Kidney capillary endothelial cell (primary cell): ENCODE measurements around the gene PLIN4.

Experiments
- DNase-seq: peaks from one replicate; pipeline ENCODE4 v3.0.0-alpha.2; 2018; ENCODE audit warnings: low spot score

PLIN4 gene

GRCh38 chr19:4488496-4488895 is 29.8 kb downstream of the PLIN4 start:
- no peak for DNase-seq

- no peak for DNase-seq
Measured at GRCh38 chr19:4487572-4487971, 30.7 kb downstream of the PLIN4 start.

GRCh38 chr19:4483385-4483784 is 34.9 kb downstream of the PLIN4 start:
- no peak for DNase-seq

GRCh38 chr19:4482721-4483364 is 35.4 kb downstream of the PLIN4 start:
- no peak for DNase-seq

GRCh38 chr19:4477034-4477801 is 41.1 kb downstream of the PLIN4 start:
- DNase-seq: no peak

- DNase-seq: peak; percentile 52
Measured at GRCh38 chr19:4474514-4475022, 43.7 kb downstream of the PLIN4 start.

GRCh38 chr19:4473763-4474513 is 44.3 kb downstream of the PLIN4 start:
- DNase-seq: no peak

- DNase-seq: no peak
Measured at GRCh38 chr19:4473011-4473762, 45.1 kb downstream of the PLIN4 start.

- DNase-seq: no peak
Measured at GRCh38 chr19:4472174-4472974, 45.9 kb downstream of the PLIN4 start, which contains the start of gene HDGFL2. TSS of gene HDGFL2 (plus strand) at chr19:4472297. CDS start at chr19:4472351, 54 bp downstream.

GRCh38 chr19:4471403-4472173 is 46.7 kb downstream of the PLIN4 start:
- DNase-seq: peak; percentile 100

- DNase-seq: no peak
Measured at GRCh38 chr19:4467835-4468234, 50.5 kb downstream of the PLIN4 start.

GRCh38 chr19:4464815-4465581 is 53.3 kb downstream of the PLIN4 start:
- DNase-seq: no peak

- DNase-seq: peak; percentile 91
Measured at GRCh38 chr19:4457654-4458395, 60.5 kb downstream of the PLIN4 start, which contains the start of gene UBXN6. TSS of gene UBXN6 (minus strand) at chr19:4457794. CDS start at chr19:4457697, 97 bp downstream.

- DNase-seq: no peak
Measured at GRCh38 chr19:4456843-4457653, 61.2 kb downstream of the PLIN4 start.

GRCh38 chr19:4456476-4456842 is 61.8 kb downstream of the PLIN4 start:
- DNase-seq: peak; percentile 33

GRCh38 chr19:4455719-4456475 is 62.4 kb downstream of the PLIN4 start:
- no peak for DNase-seq
